ENCODE data around the gene EPS8L2. TPM values are rescaled to one million over a fixed set of nuclear protein-coding genes. Genes with fewer than 3 reads are reported as not detected.
A peak's percentile ranks its signal among the peaks of the same experiment; 100 is the strongest.

EPS8L2 gene
- total and polyA plus RNA-seq, 2 of the 8 experiments (the other 6 are each of a cell fraction or from before 2014, with no cell fraction given): 38.5 to 57.0 TPM

DNA sequence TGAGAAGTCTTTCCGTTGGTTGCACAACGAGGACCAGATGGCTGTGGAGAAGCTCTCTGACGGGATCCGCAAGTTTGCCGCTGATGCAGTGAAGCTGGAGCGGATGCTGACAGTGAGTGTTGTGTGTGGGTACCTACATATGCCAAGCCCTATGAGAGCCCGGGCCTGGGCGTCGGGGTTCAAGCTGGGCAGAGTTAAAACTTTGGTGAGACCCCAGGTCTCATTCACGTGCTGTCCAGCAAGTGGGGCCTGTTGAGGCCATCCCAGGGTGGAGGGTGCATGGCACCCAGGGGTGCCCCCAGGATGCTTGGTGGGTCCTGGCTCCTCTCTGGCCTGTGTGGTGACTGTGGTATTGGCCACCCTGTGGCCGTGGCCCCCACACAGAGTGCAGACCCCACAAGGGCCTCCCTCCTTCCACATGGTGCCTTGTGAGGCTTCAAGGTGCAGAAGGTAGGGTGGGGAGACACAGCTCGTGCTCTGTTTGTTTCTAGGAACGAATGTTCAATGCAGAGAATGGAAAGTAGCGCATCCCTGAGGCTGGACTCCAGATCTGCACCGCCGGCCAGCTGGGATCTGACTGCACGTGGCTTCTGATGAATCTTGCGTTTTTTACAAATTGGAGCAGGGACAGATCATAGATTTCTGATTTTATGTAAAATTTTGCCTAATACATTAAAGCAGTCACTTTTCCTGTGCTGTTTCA is 58.4 kb downstream of the EPS8L2 start:
- H3K23ac ChIP-seq (ENCODE audit: insufficient read length): no peak overlapping the region
- ChIA-PET CTCF (ENCODE audit: partially characterized antibody) (interaction anchor here (0.5 to 26.9 kb wide), 16 partner anchors 9 to 222 kb away, joined by 3 to 395 read pairs (median 4); partner anchors contain the start of genes TALDO1 and TMEM80), POLR2A (ENCODE audit: partially characterized antibody) (interaction anchor here (1.1 to 35.3 kb wide), 11 partner anchors 2 to 151 kb away, joined by 3 to 636 read pairs (median 5); partner anchors contain the start of genes GATD1 and TALDO1)
- H3K36me3 ChIP-seq (ENCODE audit: control insufficient read depth in 2 of 4, insufficient read depth in 4 of 4, low read length in 3 of 4): peaks cover 30 to 59% (median 33%) of the 10 kb centered on the region in 4 experiments
- no peak overlapping the region for H3K4me3 ChIP-seq (ENCODE audit: extremely low read depth in 1 of 4, insufficient read depth in 2 of 4, low read depth in 3 of 4, low read length in 4 of 4)
- H3K9ac ChIP-seq (replicated peaks in 1 of 4; ENCODE audit: extremely low read depth in 1 of 4, low read depth in 3 of 4, low read length in 3 of 4): no peak overlapping the region
- H3K79me2 ChIP-seq (ENCODE audit: control insufficient read depth in 1 of 2, insufficient read depth in 2 of 2, low read length in 2 of 2): no peaks in the 10 kb centered on the region
- H3K56ac ChIP-seq (replicated peaks; ENCODE audit: insufficient read length, low read depth, low read length): no peak overlapping the region
- H3K18ac ChIP-seq (ENCODE audit: extremely low read depth, low read length): no peak overlapping the region
- H2BK5ac ChIP-seq (ENCODE audit: low read depth, low read length): peak overlapping the region; percentile 77; the same call in 1 of the 2 replicates
- no peak overlapping the region for H3K14ac ChIP-seq (ENCODE audit: insufficient read length)
- H3K27me3 ChIP-seq (replicated peaks in 1 of 4; ENCODE audit: control insufficient read depth in 3 of 4, extremely low read depth in 1 of 4, insufficient read depth in 3 of 4, low read length in 3 of 4): no peaks in the 10 kb centered on the region
- H3K4me1 ChIP-seq (replicated peaks in 1 of 4; ENCODE audit: control insufficient read depth in 3 of 4, insufficient read depth in 4 of 4, low read length in 3 of 4): peaks cover 0 to 12% (median 7%) of the 10 kb centered on the region in 4 experiments; a peak in 6 of 7 replicates
- H2BK15ac ChIP-seq (ENCODE audit: low read length): no peak overlapping the region
- no peak for FAIRE-seq
- H3K23me2 ChIP-seq (ENCODE audit: low read depth, low read length): no peaks in the 10 kb centered on the region
- H3K79me1 ChIP-seq (ENCODE audit: low read depth, low read length): peaks cover 7% of the 10 kb centered on the region; the same call in 1 of the 2 replicates
- no peak overlapping the region for H2AFZ ChIP-seq (ENCODE audit: low read length)
- no peak overlapping the region for H3K4me2 ChIP-seq (ENCODE audit: insufficient read depth in 1 of 2, low read depth in 2 of 2, low read length in 2 of 2)
- DNase-seq (ENCODE audit: low read depth in 1 of 2, low spot score in 2 of 2): no peak
- H3K9me3 ChIP-seq (ENCODE audit: insufficient read depth in 2 of 2, low read depth in 1 of 2, low read length in 1 of 2): no peaks in the 10 kb centered on the region
- H2BK20ac ChIP-seq (ENCODE audit: low read length): no peak overlapping the region
- H4K91ac ChIP-seq (replicated peaks; ENCODE audit: insufficient read length, low read length): no peak overlapping the region
- no peak overlapping the region for H2AK5ac ChIP-seq (ENCODE audit: low read depth, low read length)
- WGBS, 2 experiments (ENCODE audit: extremely low coverage in 1 of 2, insufficient coverage in 1 of 2, insufficient read length in 1 of 2, insufficient replicate concordance in 2 of 2, low coverage in 1 of 2, low lambda C conversion rate in 2 of 2, missing lambda C conversion rate in 1 of 2): 93% methylated on average over 17 of the region's 18 CpGs; no CpG with 5 or more reads in 1 of the 2 experiments
- H2BK12ac ChIP-seq (ENCODE audit: low read depth, low read length): no peak overlapping the region
- H3K27ac ChIP-seq (ENCODE audit: low read depth, low read length): 0 out of 2 replicates have a peak overlapping the region, but pooled peaks have one; percentile 1
- H4K8ac ChIP-seq (ENCODE audit: extremely low read depth, insufficient read depth, low read length): no peak overlapping the region
- H4K5ac ChIP-seq (ENCODE audit: insufficient read length, low read depth, low read length): no peak overlapping the region
- no peak overlapping the region for H3K4ac ChIP-seq (replicated peaks; ENCODE audit: insufficient read length, low read depth, low read length)
- peaks cover 13 to 33% of the 10 kb centered on the region in 2 experiments for H4K20me1 ChIP-seq (replicated peaks in 1 of 2; ENCODE audit: control insufficient read depth in 1 of 2, insufficient read depth in 2 of 2, low read length in 2 of 2)
- no peak overlapping the region for H2BK120ac ChIP-seq (replicated peaks; ENCODE audit: low read depth, low read length)
- TF ChIP-seq SP4 (IDR thresholded peaks at IDR 0.05; ENCODE audit: low read length) (no peak), SAP30 (IDR thresholded peaks at IDR 0.05; ENCODE audit: insufficient read depth, insufficient replicate concordance, low read length) (no peak), EZH2 (IDR thresholded peaks at IDR 0.05; ENCODE audit: low read depth, low read length, severe bottlenecking) (no peak), FOSL1 (IDR thresholded peaks at IDR 0.05; ENCODE audit: insufficient read depth, low read depth, low read length) (no peak), RFX5 (IDR thresholded peaks at IDR 0.05; ENCODE audit: borderline replicate concordance, low read depth, low read length) (no peak), SUZ12 (IDR thresholded peaks at IDR 0.05; ENCODE audit: low read length) (no peak), HDAC6 (IDR thresholded peaks at IDR 0.05; ENCODE audit: low read depth, low read length) (no peak), CBX8 (IDR thresholded peaks at IDR 0.05; ENCODE audit: borderline replicate concordance, low read depth, low read length) (no peak), SRF (IDR thresholded peaks at IDR 0.05; ENCODE audit: low read depth, low read length) (no peak), RBBP5 (IDR thresholded peaks at IDR 0.05; ENCODE audit: borderline replicate concordance, low read depth, low read length) (no peak), POLR2AphosphoS5 (IDR thresholded peaks at IDR 0.05; ENCODE audit: low read depth, low read length) (no peak)
- TF ChIP-seq, protein P1, sequence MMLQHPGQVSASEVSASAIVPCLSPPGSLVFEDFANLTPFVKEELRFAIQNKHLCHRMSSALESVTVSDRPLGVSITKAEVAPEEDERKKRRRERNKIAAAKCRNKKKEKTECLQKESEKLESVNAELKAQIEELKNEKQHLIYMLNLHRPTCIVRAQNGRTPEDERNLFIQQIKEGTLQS (IDR thresholded peaks at IDR 0.05; ENCODE audit: insufficient read depth, low read depth, low read length): no peak

Measured in H1 (cell line).